Right ventricle myocardium superior (tissue), 1 donor: ENCODE data around the gene LRRC28. TPM values are rescaled to one million over a fixed set of nuclear protein-coding genes. Genes with fewer than 3 reads are reported as not detected.

ENCODE experiments used
- ATAC-seq: fragments of 200-7000 bp; cut with Tn5 transposase; one replicate; pipeline ENCODE4 v1.9.1; 2020; ENCODE audit warnings: mild to moderate bottlenecking; ENCODE audit not compliant: poor library complexity
- DNase-seq: peaks from one replicate; pipeline ENCODE4 v3.0.0-alpha.2; 2020
- intact Hi-C: fragments of 100-400 bp; cut with DNase I; formaldehyde crosslinking; loops from one replicate; pipeline ENCODE4 v1.11.2; 2022
- total RNA-seq: library from RNA; stranded (reverse); fragmentation: NEBNext Ultra II Directional; extraction: Animal tissue kit (Norgen Biotek cat#: 25700); gene quantifications from one replicate; pipeline ENCODE4 v1.2.1, GENCODE V29; 2021
- donor health status: DM: no; HTN: yes; CAD: no; lungs with severe emphysema.

The LRRC28 gene
- total RNA-seq, 1 donor from 2014 or later, result 21.7 TPM

DNA sequence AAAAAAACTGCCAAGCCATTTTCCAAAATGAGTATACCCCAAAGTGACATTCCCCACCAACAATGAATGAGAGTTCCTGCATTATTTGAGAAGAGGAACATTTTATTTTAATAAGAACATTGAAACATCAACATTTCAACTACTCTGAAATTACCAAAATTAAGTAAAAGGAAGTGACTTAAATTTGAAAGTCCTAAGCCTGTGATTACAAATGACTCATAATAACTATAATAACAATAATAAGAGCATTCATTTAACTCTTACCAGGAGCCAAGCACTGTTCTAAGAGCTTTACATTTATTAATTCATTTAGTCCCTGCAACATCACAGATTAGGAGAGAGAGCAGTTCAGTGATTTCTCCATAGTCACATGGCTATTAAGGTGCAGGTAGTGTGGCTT, 32.4 kb downstream of the LRRC28 start:
- ATAC-seq (no peak), DNase-seq (no peak)
- intact Hi-C loops, result loop anchor here (10.0 kb wide), 1 partner anchor 71 kb away; no protein-coding TSS in a partner anchor

DNA sequence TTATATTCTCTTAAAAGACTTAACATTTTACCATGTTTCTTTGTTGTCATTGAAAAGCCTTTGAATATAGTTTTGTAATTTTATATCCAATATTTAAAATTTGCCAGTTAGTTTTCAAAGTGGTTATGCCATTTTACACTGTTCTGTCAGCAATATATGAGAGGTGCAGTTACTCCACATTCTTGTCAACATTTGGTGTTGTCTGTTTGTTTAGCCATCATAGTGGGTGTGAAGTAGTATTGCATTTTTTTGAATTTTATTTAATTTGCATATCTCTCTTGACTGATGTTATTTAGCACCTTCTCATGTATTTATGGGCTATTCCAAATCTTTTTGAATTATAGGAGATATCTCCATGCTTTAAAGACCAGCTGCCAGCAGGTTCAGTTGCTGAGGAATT, 40.4 kb downstream of the LRRC28 start:
- DNase-seq (no peak), ATAC-seq (no peak)
- intact Hi-C loops, result loop anchor here (10.0 kb wide), 1 partner anchor 103 kb away; no protein-coding TSS in a partner anchor

DNA sequence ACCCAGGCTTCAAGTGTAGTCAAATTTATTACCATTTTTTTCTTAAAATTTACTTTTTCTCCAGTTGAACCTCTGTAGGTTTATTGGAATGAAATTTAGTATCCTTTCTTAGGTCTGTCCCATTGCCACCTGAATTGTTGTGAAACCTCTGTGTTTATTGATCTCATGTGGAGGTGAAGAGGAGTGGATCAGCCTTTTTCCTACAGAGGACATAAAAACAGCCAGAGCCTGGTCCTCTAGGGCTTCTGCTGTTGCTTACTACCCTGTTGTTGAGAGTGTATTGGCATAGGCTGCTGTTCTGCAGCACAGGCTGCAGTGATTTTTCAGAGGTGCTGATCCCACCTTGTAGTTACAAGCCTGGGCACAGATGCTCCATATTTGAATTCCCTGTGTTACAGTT, 44.6 kb downstream of the LRRC28 start:
- intact Hi-C loops, result loop anchor here (10.0 kb wide), 1 partner anchor 99 kb away; no protein-coding TSS in a partner anchor
- no peak for ATAC-seq

DNA sequence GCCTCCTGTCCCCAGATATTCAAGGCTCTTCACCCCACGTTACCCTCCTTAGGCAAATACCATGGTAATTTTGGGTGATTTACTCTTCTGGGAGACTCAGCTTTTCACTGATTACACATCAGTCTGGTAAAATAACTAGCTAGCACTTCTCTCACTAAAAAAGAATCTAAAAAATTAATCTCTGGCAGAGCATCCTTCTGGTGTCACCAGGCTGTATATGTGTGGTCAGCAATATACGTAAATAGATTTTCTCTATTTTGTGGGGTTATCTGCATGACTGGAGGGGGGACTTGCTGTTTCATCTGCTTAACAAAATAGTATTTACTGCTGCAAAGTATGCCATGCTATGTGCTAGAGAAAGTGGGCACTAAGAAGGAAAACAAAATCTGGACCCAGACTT, 45.1 kb downstream of the LRRC28 start:
- intact Hi-C loops, result loop anchor here (10.0 kb wide), 1 partner anchor 98 kb away; no protein-coding TSS in a partner anchor
- ATAC-seq, result no peak

More for the DNA sequence above, 44.6 kb downstream of the LRRC28 start:
- no peak for DNase-seq

GRCh38 chr15:99303907-99304306, 52.6 kb downstream of the LRRC28 start:
- no peak for DNase-seq
- intact Hi-C loops, result no loop called here
- no peak for ATAC-seq

More for the DNA sequence above, 45.1 kb downstream of the LRRC28 start:
- no peak for DNase-seq

DNA sequence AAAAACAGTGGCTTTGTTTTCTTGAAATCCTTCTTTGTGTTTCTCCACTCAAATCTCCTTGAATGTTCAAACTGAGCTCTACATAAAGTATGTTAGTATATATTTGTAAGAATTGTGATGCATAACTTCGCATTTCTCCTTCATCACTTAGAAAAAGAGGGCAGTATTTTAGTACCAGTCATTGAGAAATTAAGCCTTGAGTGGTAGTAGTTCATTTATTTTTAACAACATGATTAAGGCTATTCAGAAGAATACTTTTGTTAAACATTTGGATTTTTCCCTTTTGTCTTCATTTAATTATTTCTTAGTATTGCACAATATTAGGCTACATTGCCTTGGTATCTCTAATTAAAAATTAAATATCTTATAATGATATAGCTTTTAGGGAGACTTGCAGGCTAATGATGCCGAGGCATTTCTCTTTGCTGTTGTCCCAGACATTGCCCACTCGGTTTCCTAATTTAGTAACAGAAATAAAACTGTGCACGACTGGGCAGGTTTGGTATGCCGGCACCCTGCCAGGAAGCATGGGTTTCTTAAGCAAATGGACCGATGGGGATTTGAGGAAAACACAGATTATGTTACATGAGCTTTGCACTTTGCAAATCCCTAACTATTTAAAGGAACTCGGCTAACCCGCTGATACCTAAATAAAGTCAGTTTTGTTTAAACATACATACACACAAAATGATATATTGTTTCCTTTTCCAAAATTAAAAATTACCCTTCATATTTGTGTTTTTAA, 54.7 kb downstream of the LRRC28 start:
- intact Hi-C loops, result no loop called here
- peak; percentile 70 for ATAC-seq

GRCh38 chr15:99306694-99307338, 55.5 kb downstream of the LRRC28 start:
- ATAC-seq, result peak; percentile 94
- intact Hi-C loops, result no loop called here
- peak; percentile 44 for DNase-seq

More for the DNA sequence above, 54.7 kb downstream of the LRRC28 start:
- DNase-seq, result peak; percentile 82

DNA sequence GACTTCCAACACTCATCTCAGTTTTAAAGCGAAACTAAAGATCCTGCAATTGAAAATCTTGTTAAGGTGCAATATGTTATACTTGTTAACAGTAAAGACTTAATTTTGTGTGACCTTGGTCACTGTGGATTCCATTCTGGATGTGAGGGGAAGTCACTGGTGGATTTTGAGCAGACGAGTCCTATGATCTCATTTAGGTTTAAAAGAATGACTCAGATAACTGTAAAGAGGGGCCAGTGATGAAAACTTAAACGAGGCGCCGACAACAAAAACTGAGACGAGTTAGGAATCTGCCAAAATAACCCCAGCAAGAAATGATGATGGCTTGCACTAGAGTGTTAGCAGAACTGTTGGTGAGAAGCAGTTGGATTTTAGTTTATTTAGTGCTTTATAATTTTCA, 56.5 kb downstream of the LRRC28 start:
- DNase-seq (no peak), ATAC-seq (no peak)
- intact Hi-C loops, result no loop called here

DNA sequence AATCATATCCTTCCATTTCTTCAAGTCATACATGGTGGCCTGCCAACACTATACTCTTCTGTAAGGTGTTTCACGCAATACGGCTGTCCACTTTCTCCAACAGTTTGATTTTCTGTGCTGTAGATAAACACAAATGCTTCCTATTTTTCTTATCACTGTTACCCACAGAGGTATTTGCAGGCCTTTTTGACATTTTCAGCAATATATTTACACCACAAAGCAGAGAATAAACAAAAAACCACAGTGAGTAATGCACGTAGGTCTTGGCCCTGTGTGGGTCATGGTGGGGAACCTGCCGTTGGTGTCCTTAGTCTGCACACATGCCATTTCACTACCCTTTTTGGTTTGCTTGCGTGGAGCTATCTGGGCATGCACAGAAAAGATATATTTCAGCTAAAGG, 59.5 kb downstream of the LRRC28 start:
- ATAC-seq, result no peak
- no peak for DNase-seq
- intact Hi-C loops, result no loop called here

DNA sequence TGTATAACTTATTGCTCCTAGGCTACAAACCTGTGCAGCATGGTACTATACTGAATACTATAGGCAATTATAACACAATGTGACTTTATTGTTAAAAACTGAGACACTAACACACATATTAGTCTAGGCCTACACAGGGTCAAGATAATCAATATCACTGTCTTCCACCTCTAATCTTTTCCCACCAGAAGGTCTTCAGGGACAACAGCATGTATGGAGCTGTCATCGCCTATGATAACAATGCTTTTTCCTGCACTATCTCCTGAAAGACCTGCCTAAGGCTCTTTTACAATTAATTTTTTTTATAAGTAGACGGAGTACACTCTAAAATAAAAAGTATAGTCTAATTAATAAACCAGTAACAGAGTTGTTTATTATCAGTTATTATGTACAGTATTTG, 60.9 kb downstream of the LRRC28 start:
- no peak for DNase-seq
- ATAC-seq, result no peak
- intact Hi-C loops, result no loop called here

DNA sequence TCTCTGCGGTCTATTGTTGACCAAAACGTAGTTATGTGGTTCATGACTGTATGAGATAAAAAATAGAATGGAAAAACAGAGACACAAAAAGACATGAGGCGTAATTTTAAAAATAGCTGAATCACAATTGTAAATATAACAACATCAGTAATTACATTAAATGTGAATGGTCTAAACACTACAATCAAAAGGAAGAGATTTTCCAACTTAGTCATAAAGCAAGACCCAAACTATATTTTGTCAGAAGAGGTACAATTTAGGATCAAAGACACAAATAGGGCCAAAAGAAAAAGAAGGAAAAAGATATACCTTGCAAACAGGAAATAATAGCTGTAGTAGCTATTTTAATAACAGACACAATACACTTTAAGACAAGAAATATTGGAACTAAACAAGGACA, 61.5 kb downstream of the LRRC28 start:
- ATAC-seq (no peak), DNase-seq (no peak)
- intact Hi-C loops, result no loop called here

GRCh38 chr15:99315636-99316035, 64.4 kb downstream of the LRRC28 start:
- ATAC-seq, result no peak

GRCh38 chr15:99320374-99321215, 69.3 kb downstream of the LRRC28 start:
- ATAC-seq (no peak), DNase-seq (no peak)
- intact Hi-C loops, result no loop called here

More at GRCh38 chr15:99315636-99316035, 64.4 kb downstream of the LRRC28 start:
- no peak for DNase-seq
- intact Hi-C loops, result no loop called here

GRCh38 chr15:99321468-99321867, 70.2 kb downstream of the LRRC28 start:
- ATAC-seq (no peak), DNase-seq (no peak)
- intact Hi-C loops, result no loop called here

DNA sequence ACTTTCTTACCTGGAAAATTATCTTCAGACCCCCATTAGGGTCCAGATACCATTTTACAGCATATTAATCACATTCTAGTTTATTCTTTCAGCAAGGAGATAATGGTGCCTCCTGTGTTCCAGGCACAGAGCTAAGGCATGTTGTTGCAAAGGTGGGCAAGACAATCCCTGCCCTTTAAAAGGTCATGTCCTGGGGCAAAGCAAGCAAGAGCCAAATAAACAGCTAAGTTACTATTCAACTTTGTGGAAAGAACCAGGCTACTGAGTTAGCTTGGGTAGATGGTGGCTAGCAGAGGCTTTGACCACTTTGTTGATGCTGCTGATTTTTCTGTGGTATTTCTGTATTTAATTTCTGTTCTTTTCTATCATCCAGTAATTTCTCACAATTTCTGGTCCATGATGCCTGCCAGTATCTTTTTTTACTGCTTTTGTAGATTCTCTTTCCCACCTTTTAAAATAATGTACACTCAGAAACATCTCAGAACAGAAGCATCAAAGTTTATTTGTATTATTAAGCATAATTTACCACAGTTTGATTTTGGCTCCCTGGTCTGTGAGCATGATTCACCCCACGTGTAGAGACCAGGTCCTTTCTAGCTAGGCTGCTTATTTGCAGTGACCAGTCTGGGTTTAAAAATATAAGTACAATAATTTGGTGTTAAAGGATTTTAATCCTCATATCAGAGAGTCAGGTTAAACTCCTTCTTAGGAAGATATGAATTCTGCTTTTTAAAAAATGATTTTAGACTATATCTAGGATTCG, 71.5 kb downstream of the LRRC28 start:
- ATAC-seq (no peak), DNase-seq (no peak)
- intact Hi-C loops, result no loop called here

- ATAC-seq, result peak; percentile 91
- intact Hi-C loops, result no loop called here
- no peak for DNase-seq
Measured at GRCh38 chr15:99324082-99324620, 72.9 kb downstream of the LRRC28 start.

- intact Hi-C loops, result no loop called here
- no peak for ATAC-seq
- no peak for DNase-seq
Measured at GRCh38 chr15:99324700-99325099, 73.4 kb downstream of the LRRC28 start.

GRCh38 chr15:99326235-99326634, 75.0 kb downstream of the LRRC28 start:
- no peak for DNase-seq
- ATAC-seq, result peak; percentile 62
- intact Hi-C loops, result no loop called here
